HG03571 (cell line): ENCODE measurements around the gene ANK3.

Source experiments
- ATAC-seq: cut with Tn5 transposase; IDR thresholded peaks from one replicate; pipeline ENCODE4 v1.9.1; 2021; ENCODE audit not compliant: unreplicated experiment

Gene ANK3

DNA sequence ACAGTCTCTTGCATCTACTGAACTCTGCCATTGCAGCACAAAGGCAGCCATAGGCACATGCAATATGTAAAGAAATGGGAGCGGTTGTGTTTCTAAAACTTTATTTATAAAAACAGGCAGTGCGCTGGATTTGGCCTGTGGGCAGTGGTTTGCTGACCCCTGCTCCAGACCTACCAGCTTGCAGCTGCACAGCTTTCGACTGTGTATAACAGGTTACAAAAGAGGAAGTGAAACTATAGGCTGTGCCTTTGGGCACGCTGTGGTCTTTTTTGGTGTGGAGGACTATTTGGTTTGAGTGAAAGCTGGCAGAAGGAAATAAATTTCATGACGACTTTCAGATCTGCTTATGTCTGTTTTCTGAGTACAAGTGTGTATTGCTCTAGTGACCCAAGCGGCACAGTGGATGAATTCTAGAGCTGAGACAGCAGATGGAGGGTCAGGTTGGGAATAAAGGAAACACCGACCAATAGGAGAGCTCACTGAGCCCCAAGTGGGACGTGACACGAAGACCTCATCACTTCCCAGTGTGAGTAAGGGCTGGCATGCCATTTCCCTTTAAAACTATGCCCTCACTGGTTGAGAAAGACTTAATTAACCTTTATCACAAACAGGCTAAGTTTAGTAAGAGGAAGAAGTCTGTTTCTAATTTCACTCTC, 152.7 kb downstream of the ANK3 start:
- peak; percentile 97 for ATAC-seq

GRCh38 chr10:60235001-60235400, 154.7 kb downstream of the ANK3 start:
- no peak for ATAC-seq

DNA sequence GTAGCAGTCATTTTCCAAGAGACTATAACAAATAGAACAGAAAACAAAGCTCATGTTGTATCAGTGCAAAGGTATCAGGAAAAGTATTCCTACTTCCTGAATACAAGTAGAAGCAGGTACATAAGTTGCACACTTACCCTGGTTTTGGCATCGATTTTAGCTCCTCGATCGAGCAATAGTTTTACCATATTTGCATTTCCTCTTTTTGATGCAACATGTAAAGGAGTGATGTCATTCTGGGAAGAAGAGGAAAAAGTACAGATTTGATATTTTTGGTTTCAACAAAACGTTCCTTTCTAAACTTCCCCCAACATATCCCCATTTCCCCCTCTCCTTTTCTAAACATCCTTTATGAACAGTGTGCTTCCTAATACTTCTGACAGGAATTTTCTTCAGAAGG, 155.1 kb downstream of the ANK3 start:
- ATAC-seq, result no peak

GRCh38 chr10:60230892-60231291, 158.8 kb downstream of the ANK3 start:
- ATAC-seq, result no peak

DNA sequence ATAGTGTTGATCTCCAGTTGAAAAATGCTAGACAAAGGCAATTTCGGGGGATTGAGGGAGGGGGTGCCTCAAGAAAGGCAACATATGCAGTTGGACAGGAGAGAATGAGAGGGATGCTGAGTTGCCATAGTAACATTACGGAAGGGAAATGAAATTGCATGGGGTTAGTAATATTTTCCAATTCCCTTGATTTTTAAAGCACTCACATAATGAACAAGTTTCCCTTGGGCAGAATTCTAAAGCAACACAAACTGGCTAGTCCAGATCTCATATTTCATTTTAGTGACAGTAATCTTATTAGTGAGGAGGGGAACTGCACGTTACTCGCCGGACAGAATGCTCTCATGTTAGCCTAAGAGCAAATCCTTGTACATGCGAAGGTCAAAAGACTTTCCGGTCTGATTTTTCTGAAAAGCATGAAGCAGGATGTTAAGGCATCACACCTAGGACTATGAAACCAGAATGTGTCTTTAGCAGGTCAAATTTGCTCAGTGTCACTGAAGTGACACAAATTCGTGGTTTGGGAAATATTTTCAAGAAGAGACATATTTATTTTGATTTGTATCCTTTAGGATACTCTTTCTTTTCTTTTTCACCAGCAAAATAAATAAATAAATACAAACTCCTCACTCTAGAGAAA, 165.5 kb downstream of the ANK3 start:
- no peak for ATAC-seq

DNA sequence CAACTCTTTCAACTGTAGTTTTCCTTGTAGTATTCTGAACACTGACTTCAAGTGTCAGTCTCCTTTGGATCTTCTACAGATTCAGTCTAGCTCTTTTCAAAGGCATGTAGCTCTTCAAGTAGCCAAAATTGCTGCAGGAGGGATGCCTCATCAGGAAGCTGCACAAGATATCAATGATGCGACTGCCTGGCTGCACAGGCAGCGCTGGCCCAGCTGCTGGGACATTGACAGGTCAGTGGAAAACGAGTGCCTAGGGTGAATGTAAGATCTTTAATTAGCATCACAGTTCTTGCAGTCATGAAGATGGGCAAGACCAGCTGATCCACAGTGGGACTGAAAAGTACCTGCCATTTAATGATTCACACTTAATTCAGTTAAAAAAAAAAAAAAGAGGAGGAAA, 167.6 kb downstream of the ANK3 start:
- ATAC-seq, result no peak

DNA sequence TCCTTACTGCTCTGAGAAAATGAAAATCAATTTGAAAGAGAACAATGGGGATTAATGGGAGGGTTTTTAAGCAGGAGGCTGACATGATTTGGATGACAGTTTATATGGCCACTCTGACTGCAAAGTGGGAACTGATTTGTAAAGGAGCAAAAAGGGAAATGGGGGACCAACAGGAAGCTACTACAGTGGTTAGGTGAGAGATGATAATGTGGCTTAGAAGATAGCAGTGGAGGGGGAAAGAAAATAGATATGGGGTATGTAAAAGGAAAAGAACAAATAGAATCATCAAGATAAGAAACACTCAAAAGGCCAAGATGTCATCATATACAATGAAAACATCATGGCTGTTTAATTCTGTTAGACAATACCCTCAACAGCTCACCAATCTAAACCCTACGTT, 177.5 kb downstream of the ANK3 start:
- ATAC-seq, result no peak

GRCh38 chr10:60209874-60210570, 179.7 kb downstream of the ANK3 start:
- no peak for ATAC-seq

DNA sequence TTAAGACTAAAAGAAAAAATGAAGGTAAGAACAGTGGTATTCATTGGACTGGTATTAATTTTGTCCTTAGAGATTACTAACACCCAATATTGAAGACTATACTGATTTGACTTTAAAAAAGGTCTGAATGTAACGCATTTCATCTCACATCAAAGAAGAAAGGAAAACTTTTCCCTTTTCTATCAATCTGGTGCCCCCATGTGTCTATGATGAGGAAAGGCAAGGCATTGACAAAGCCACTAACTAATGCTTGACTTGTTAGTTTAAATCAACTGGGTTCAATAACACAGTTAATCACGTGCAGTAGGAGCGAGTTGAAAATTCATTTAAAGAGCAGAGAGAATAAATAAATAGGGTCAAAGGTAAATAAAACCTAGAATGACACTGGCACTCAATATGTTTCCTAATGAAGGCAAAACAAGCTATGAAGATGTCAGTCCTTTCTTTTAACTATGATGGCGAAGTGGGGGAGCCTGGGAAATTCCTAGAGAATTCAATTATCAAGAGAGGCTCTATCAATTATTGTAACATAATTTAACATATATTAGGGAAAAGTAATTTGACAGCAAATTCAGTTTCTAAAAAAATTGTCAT, 180.9 kb downstream of the ANK3 start:
- no peak for ATAC-seq

DNA sequence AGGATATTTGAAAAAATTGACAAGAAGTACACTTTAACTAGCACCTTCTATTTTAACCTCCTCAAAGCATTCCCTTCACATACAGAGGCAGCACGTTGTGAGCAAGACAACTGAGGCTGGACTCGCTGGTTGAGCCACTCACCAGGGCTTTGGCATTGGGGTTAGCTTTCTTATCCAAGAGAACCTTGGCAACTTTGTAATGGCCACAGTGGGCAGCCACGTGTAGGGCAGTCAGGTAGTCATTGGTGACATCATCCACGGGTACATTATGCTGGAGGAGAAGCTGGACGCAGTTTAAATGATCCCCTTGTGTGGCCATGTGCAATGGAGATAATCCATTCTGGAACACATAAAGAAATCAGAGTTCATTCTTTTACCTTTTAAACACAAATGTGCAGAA, 181.8 kb downstream of the ANK3 start:
- no peak for ATAC-seq

DNA sequence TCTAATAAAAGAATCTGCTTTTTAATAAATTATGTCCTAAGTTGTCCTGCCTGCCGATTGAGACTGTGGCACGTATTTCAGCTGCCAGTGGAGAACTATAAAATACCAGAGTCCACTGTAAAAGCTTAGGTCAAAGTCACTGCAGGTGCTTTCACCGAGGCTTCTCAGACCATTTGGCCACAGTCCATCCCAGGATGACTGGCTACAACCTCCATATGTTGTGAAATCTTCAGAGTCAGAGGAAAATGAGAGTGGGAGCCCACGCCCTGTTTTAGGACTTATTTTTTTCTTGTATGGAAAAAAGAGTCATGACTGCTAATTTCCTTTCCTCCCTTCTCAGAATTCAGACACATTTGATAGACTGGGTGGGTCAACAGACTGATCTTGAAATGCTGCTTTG, 182.9 kb downstream of the ANK3 start:
- no peak for ATAC-seq

DNA sequence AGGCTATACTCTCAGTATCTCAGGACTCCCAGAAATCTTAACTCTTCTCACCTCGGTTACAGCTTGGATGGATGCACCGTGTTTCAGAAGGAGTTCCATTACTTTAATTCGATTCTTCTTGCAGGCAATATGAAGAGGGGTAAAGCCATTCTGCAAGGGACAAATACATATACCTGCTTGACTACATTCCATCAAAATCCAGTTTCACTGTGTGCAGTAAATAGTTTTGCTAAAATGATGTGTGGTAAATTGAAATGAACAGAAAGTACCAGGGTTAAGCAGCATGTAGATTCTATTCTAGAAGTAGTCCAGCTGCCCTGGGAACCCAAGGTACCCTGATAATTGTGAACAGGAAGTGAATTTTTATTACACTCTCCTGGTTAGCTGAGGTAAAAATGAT, 183.9 kb downstream of the ANK3 start:
- ATAC-seq, result no peak

- ATAC-seq, result no peak
Observed at GRCh38 chr10:60203993-60204618, 185.6 kb downstream of the ANK3 start.

DNA sequence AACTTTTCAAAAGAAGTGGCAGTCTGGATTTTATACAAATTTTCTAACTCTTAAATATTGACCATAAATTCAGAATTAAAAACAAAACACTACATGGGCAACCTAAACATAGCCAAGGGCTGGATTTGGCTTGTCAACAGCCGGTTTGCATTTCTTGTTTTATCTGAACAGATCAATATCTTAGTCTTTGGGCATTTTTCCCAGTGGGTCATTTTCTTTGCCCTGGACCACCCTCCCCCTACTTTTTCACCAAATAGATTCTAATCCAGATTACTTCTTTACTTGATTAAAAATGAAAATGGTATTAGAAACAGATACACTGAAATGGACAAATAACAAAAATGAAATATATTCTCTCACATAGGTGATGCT, 189.0 kb downstream of the ANK3 start:
- ATAC-seq, result no peak

DNA sequence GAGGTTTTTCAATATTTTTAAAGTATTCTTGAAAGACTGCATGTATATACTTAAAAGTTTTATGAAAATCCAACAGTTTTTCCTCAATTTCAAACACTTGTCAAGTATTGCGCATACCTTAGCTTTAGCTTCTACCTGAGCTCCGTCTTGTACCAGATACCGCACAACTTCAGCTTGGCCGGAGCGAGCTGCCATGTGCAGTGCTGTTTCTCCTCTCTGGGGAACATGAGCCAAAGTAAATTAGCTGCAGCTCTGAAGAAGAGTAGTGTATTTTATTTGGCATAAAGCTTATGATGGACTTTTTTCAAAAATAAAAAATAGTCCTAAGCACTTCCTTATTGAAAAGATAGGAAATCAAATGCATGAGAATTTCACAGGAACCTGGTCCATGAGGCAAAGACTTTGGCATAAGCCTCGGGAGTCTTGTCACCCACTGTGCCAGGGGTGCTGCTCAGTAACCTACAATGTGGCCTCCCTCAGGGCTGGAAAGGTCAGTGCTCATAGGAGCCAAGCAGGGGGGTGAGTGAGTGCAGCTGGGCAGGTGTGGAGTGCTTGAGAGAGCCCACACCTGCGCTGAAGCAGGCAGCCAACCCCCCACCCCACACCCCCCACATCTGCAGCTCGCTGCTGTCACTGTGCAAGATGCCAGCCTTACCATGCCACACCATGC, 189.5 kb downstream of the ANK3 start:
- ATAC-seq, result no peak

GRCh38 chr10:60197206-60197605, 192.5 kb downstream of the ANK3 start:
- ATAC-seq, result no peak

- ATAC-seq, result no peak
Observed at GRCh38 chr10:60194421-60194820, 195.3 kb downstream of the ANK3 start.

- ATAC-seq, result no peak
Observed at GRCh38 chr10:60192946-60193345, 196.7 kb downstream of the ANK3 start.

- ATAC-seq, result no peak
Observed at GRCh38 chr10:60189861-60190475, 199.7 kb downstream of the ANK3 start.

GRCh38 chr10:60188548-60188947, 201.1 kb downstream of the ANK3 start:
- no peak for ATAC-seq

DNA sequence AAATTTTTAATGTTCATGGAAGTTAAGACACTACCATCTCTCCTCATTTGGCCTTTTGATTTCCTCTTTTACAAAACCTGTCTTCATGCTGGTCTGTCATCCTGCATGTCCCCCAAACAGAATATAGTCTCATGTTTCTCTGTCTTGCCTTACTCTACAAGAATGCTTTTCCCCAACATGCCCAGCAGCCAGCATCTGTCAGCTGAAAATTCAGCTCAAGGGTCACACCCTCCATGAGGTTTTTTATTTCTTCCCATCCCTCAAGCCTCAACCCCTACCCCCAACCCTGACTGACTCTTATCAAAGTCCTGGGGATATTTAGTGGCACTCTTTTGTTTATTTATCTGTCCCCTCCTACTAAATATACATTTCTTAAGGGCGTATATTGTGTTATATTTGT, 202.0 kb downstream of the ANK3 start:
- ATAC-seq, result no peak
